Kidney (tissue), 14 donors: ENCODE measurements around the gene CTNNA2. TPM values are rescaled to one million over a fixed set of nuclear protein-coding genes. Genes with fewer than 3 reads are reported as not detected.

Experiments
- DNase-seq, 5 donors: peaks; one replicate each; pipeline ENCODE4 v3.0.0-alpha.2; 2013 to 2020
- FAIRE-seq: peaks from 2 replicates; lab custom pipeline; 2012; peaks lifted over from hg19 to GRCh38; lab: Jason Lieb, UNC
- H3K27ac ChIP-seq, 2 donors: one replicate each; pipeline ENCODE4 v1.7.0; 2013; ENCODE audit warnings: low read depth in 2 of 2, low read length in 2 of 2, inconsistent platforms in 1 of 2
- H3K27me3 ChIP-seq: one replicate; pipeline ENCODE4 v1.7.1; 2013; ENCODE audit warnings: low read length, inconsistent platforms; ENCODE audit not compliant: control insufficient read depth, insufficient read depth
- H3K36me3 ChIP-seq, 3 donors: one replicate each; pipeline versions ENCODE4 v1.7.0 to v1.7.1; 2013; ENCODE audit warnings: low read length in 3 of 3, control low read depth in 1 of 3, inconsistent platforms in 1 of 3; ENCODE audit not compliant: insufficient read depth in 3 of 3, control insufficient read depth in 2 of 3
- H3K4me1 ChIP-seq, 3 donors: one replicate each; pipeline versions ENCODE4 v1.7.0 to v1.7.1; 2013; ENCODE audit warnings: low read length in 3 of 3, inconsistent platforms in 1 of 3, low read depth in 1 of 3; ENCODE audit not compliant: control insufficient read depth in 2 of 3, insufficient read depth in 2 of 3
- H3K4me3 ChIP-seq, 3 donors: one replicate each; pipeline versions ENCODE4 v1.7.0 to v1.8.1; 2013; ENCODE audit warnings: low read length in 3 of 3, control low read depth in 1 of 3, inconsistent platforms in 1 of 3
- H3K9ac ChIP-seq, 3 donors: one replicate each; pipeline versions ENCODE4 v1.7.0 to v1.7.1; 2013; ENCODE audit warnings: low read length in 3 of 3, control low read depth in 1 of 3, inconsistent platforms in 1 of 3
- H3K9me3 ChIP-seq, 3 donors: one replicate each; pipeline versions ENCODE4 v1.7.0 to v1.7.1; 2013; ENCODE audit warnings: low read length in 3 of 3, control low read depth in 1 of 3, inconsistent platforms in 1 of 3; ENCODE audit not compliant: control insufficient read depth in 2 of 3, insufficient read depth in 1 of 3
- CTCF ChIP-seq: IDR thresholded peaks from 3 replicates; pipeline ENCODE4 v1.5.1; 2012; ENCODE audit warnings: mild to moderate bottlenecking, moderate library complexity, borderline replicate concordance; ENCODE audit not compliant: insufficient read depth; ENCODE audit errors: extremely low read depth
- intact Hi-C: fragments of 100-400 bp; cut with DNase I; formaldehyde crosslinking; loops from one replicate; pipeline ENCODE4 v1.11.1; 2022
- polyA plus RNA-seq: library from polyadenylated mRNA; stranded (reverse); fragments of 350-450 nt; fragmentation: Illumina TruSeq; extraction: RNeasy Lipid Tissue Mini Kit (QIAGEN cat#74804); gene quantifications from one replicate; pipeline ENCODE4 v1.2.3, GENCODE V29; 2014; ENCODE audit warnings: low read depth, low replicate concordance; ENCODE audit not compliant: insufficient read depth
- total RNA-seq: library from RNA; stranded (reverse); fragmentation: NEBNext Ultra II Directional; extraction: Animal tissue kit (Norgen Biotek cat#: 25700); gene quantifications from one replicate; pipeline ENCODE4 v1.2.1, GENCODE V29; 2021
- donor health status: control.
- donor health status: control.
- donor health status: control.
- donor health status: control.
- donor health status: control.
- donor health status: DM: yes; HTN: yes; CAD: no.
- donor health status: Normal renal cell carcinoma (clear cell type).

Gene CTNNA2
- total and polyA plus RNA-seq, 2 donors from 2014 or later: 0.47 TPM; not detected in 1

GRCh38 chr2:80019571-80020460, 507.0 kb downstream of the CTNNA2 start:
- FAIRE-seq: no peak

GRCh38 chr2:80022018-80022417, 509.2 kb downstream of the CTNNA2 start:
- H3K36me3 ChIP-seq: no peaks in the 10 kb centered on the region
- H3K4me3 ChIP-seq: no peak overlapping the region
- intact Hi-C loops: no loop called here
- no peaks in the 10 kb centered on the region for H3K27me3 ChIP-seq
- no peak for DNase-seq
- H3K27ac ChIP-seq: no peak overlapping the region
- H3K9me3 ChIP-seq: no peaks in the 10 kb centered on the region
- no peak for FAIRE-seq
- no peak overlapping the region for H3K9ac ChIP-seq
- TF ChIP-seq CTCF: no peak
- H3K4me1 ChIP-seq: no peaks in the 10 kb centered on the region

More at GRCh38 chr2:80019571-80020460, 507.0 kb downstream of the CTNNA2 start:
- Histone ChIP-seq H3K9ac (no peak overlapping the region), H3K36me3 (no peaks in the 10 kb centered on the region), H3K4me1 (no peaks in the 10 kb centered on the region), H3K4me3 (no peak overlapping the region), H3K9me3 (no peaks in the 10 kb centered on the region), H3K27me3 (no peaks in the 10 kb centered on the region), H3K27ac (no peak overlapping the region)
- TF ChIP-seq CTCF: no peak
- intact Hi-C loops: no loop called here
- DNase-seq: no peak

GRCh38 chr2:80026040-80026729, 513.3 kb downstream of the CTNNA2 start:
- DNase-seq (no peak), FAIRE-seq (no peak)
- Histone ChIP-seq H3K4me1 (no peaks in the 10 kb centered on the region), H3K27me3 (no peaks in the 10 kb centered on the region), H3K9me3 (no peaks in the 10 kb centered on the region), H3K4me3 (no peak overlapping the region), H3K36me3 (no peaks in the 10 kb centered on the region), H3K27ac (no peak overlapping the region), H3K9ac (no peak overlapping the region)
- TF ChIP-seq CTCF: no peak
- intact Hi-C loops: no loop called here
